HepG2 (cell line): ENCODE measurements around the gene SNAP29. TPM values are rescaled to one million over a fixed set of nuclear protein-coding genes. Genes with fewer than 3 reads are reported as not detected.

Experiments used
- ATAC-seq: fragments of 200-7000 bp; cut with Tn5 transposase; 3 replicates; pipeline ENCODE4 v1.9.1; 2020; ENCODE audit warnings: mild to moderate bottlenecking, moderate library complexity
- BruUV-seq: library from RNA; stranded (reverse); fragments of 400-500 nt; replicated peaks from 2 replicates; lab custom pipeline; 2021; lab: Mats Ljungman, UMichigan
- CTCF ChIA-PET: fragments of 300-600 bp; formaldehyde crosslinking; extraction: SDS; loops from one replicate; lab custom pipeline; 2021; ENCODE audit warnings: low total read pairs, inconsistent platforms, low intra/inter-chr PET ratio; lab: Yijun Ruan, JAX
- POLR2A ChIA-PET: fragments of 350-600 bp; sonication (Branson Sonifier 250); formaldehyde crosslinking; loops from one replicate; lab custom pipeline; 2020; ENCODE audit warnings: antibody characterized with exemption, inconsistent platforms; lab: Yijun Ruan, JAX
- DNase-seq: peaks from one replicate; pipeline ENCODE4 v3.0.0-alpha.2; 2015; ENCODE audit warnings: low spot score
- FAIRE-seq: peaks from 3 replicates; lab custom pipeline; 2011; peaks lifted over from hg19 to GRCh38; lab: Jason Lieb, UNC
- H2AFZ ChIP-seq: one replicate; pipeline ENCODE4 v1.6.1; 2011; ENCODE audit warnings: low read length, inconsistent platforms
- H3K27ac ChIP-seq: fragments of 300-600 bp; 3 replicates; pipeline ENCODE4 v1.8.0; 2011; ENCODE audit warnings: mixed run types, mild to moderate bottlenecking, mixed read lengths, low read length, inconsistent platforms; ENCODE audit not compliant: insufficient read depth; ENCODE audit errors: extremely low read length
- H3K27me3 ChIP-seq, 2 experiments: fragments of 200-600 bp in 1 of 2; 2 replicates in 1 of 2; 3 replicates in 1 of 2; pipeline versions ENCODE4 v1.6.0 to v1.8.0; 2011; ENCODE audit warnings: low read length in 2 of 2, mild to moderate bottlenecking in 2 of 2, moderate library complexity in 2 of 2, inconsistent platforms in 1 of 2; ENCODE audit not compliant: insufficient read depth in 2 of 2, control insufficient read depth in 1 of 2
- H3K36me3 ChIP-seq, 2 experiments: fragments of 200-600 bp in 1 of 2; replicated peaks in 1 of 2; 2 replicates in 1 of 2; 3 replicates in 1 of 2; pipeline versions ENCODE4 v1.5.1 to v1.8.0; 2011; ENCODE audit warnings: low read length in 2 of 2, inconsistent platforms in 1 of 2; ENCODE audit not compliant: insufficient read depth in 2 of 2, control insufficient read depth in 1 of 2
- H3K4me1 ChIP-seq: 2 replicates; pipeline ENCODE4 v1.5.1; 2012; ENCODE audit warnings: low read length, inconsistent platforms; ENCODE audit not compliant: insufficient read depth
- H3K4me2 ChIP-seq: 2 replicates; pipeline ENCODE4 v1.6.0; 2011; ENCODE audit warnings: low read depth, low read length, inconsistent platforms
- H3K4me3 ChIP-seq, 3 experiments: fragments of 200-600 bp in 1 of 3; sonication (generic), shearing (Covaris generic) in 1 of 3; replicated peaks in 1 of 3; 2 replicates each; pipeline ENCODE4 v1.5.1; 2011 to 2016; ENCODE audit warnings: low read length in 3 of 3, inconsistent platforms in 2 of 3, low read depth in 2 of 3, mild to moderate bottlenecking in 2 of 3, control low read depth in 1 of 3, mixed read lengths in 1 of 3; ENCODE audit not compliant: insufficient read depth in 1 of 3
- H3K79me2 ChIP-seq: one replicate; pipeline ENCODE4 v1.6.1; 2011; ENCODE audit warnings: low read length, inconsistent platforms; ENCODE audit not compliant: insufficient read depth
- H3K9ac ChIP-seq: 2 replicates; pipeline ENCODE4 v1.6.0; 2011; ENCODE audit warnings: mild to moderate bottlenecking, low read depth, low read length, inconsistent platforms; ENCODE audit not compliant: insufficient read depth
- H3K9me3 ChIP-seq: 2 replicates; pipeline ENCODE4 v1.5.1; 2012; ENCODE audit warnings: mild to moderate bottlenecking, low read length
- H4K20me1 ChIP-seq: 2 replicates; pipeline ENCODE4 v1.6.0; 2011; ENCODE audit warnings: inconsistent platforms, mild to moderate bottlenecking, low read length, moderate library complexity; ENCODE audit not compliant: insufficient read depth
- ATAD3A ChIP-seq: sonication (generic); formaldehyde crosslinking; IDR thresholded peaks from 2 replicates; pipeline ENCODE4 v1.4.0; 2020; ENCODE audit warnings: missing genetic modification reagents
- ATF7 ChIP-seq, 2 experiments: fragments of 450-650 bp in 1 of 2; sonication (generic) in 1 of 2; formaldehyde crosslinking in 1 of 2; IDR thresholded peaks; 2 replicates each; pipeline versions ENCODE4 v1.4.0 to v1.6.1; 2016 to 2020; ENCODE audit warnings: antibody characterized with exemption in 1 of 2, mild to moderate bottlenecking in 1 of 2, missing genetic modification reagents in 1 of 2
- CREB1 ChIP-seq, 2 experiments: fragments of 450-650 bp in 1 of 2; IDR thresholded peaks; 2 replicates each; pipeline ENCODE4 v1.6.1; 2016 to 2017; ENCODE audit warnings: control low read depth in 1 of 2, mild to moderate bottlenecking in 1 of 2, missing compliant biosample characterization in 1 of 2, missing genetic modification characterization in 1 of 2
- HOMEZ ChIP-seq: IDR thresholded peaks from 2 replicates; pipeline ENCODE4 v1.6.1; 2016; ENCODE audit warnings: low read depth
- RFX1 ChIP-seq: fragments of 450-650 bp; IDR thresholded peaks from 2 replicates; pipeline ENCODE4 v1.6.1; 2017
- SMAD9 ChIP-seq: sonication (generic); formaldehyde crosslinking; IDR thresholded peaks from 2 replicates; pipeline ENCODE4 v1.5.1; 2020; ENCODE audit warnings: mild to moderate bottlenecking, missing genetic modification reagents
- ZBTB37 ChIP-seq: sonication (generic); formaldehyde crosslinking; IDR thresholded peaks from 2 replicates; pipeline ENCODE4 v1.4.0; 2020; ENCODE audit warnings: mild to moderate bottlenecking, missing genetic modification reagents
- ZNF33B ChIP-seq: sonication (generic); formaldehyde crosslinking; IDR thresholded peaks from 2 replicates; pipeline ENCODE4 v1.5.1; 2020; ENCODE audit warnings: mild to moderate bottlenecking, missing genetic modification reagents
- ZNF468 ChIP-seq: sonication (generic); formaldehyde crosslinking; IDR thresholded peaks from 2 replicates; pipeline ENCODE4 v1.8.0; 2022; ENCODE audit warnings: mild to moderate bottlenecking, moderate library complexity, missing genetic modification reagents
- WGBS: methylation state at CpG from one replicate; pipeline ENCODE4 v1.1.6; 2017; ENCODE audit warnings: low lambda C conversion rate; 5-methylcytosine and 5-hydroxymethylcytosine counted together
- in situ Hi-C: cut with HindIII; loops from 2 replicates; pipeline ENCODE4 v1.10.0; 2017; ENCODE audit warnings: low pct_unique_long_range_greater_than_20kb; ENCODE audit not compliant: extremely low pct_ligation_motif_present
- intact Hi-C: fragments of 100-400 bp; cut with micrococcal nuclease; formaldehyde crosslinking; loops from one replicate; pipeline ENCODE4 v1.10.0; 2022; ENCODE audit not compliant: unreplicated experiment
- polyA plus RNA-seq, 8 experiments: library from polyadenylated mRNA; depleted of rRNA in 3 of 8; stranded (reverse) in 7 of 8; unstranded in 1 of 8; fragments of >200 nt; fragmentation: Illumina TruSeq in 4 of 8; extraction: Trizol in 4 of 8; gene quantifications; 2 replicates each; pipeline versions ENCODE4 v1.2.1 to v1.2.3, GENCODE V29; 2011 to 2016; ENCODE audit warnings: low read depth in 4 of 8, missing spikeins in 1 of 8, mixed read lengths in 1 of 8; ENCODE audit not compliant: insufficient read depth in 1 of 8
- total RNA-seq, 5 experiments: library from RNA; depleted of rRNA; stranded (reverse); fragments of >200 nt; fragmentation: Illumina TruSeq; extraction: Trizol; gene quantifications; 2 replicates each; pipeline ENCODE4 v1.2.3, GENCODE V29; 2016; ENCODE audit warnings: low read depth in 1 of 5
- TF ChIP-seq, protein P1 (sequence below): sonication (generic); formaldehyde crosslinking; IDR thresholded peaks from 2 replicates; pipeline ENCODE4 v1.9.0; 2021; ENCODE audit warnings: missing genetic modification reagents, borderline replicate concordance

Gene SNAP29
- total and polyA plus RNA-seq, 2 of the 13 experiments (the other 11 are each of a cell fraction or from before 2014, with no cell fraction given): 12.3 to 30.7 TPM

- Histone ChIP-seq H3K4me3 (no peak overlapping the region), H4K20me1 (no peaks in the 10 kb centered on the region), H3K4me1 (no peaks in the 10 kb centered on the region), H3K27me3 (no peaks in the 10 kb centered on the region), H3K4me2 (no peak overlapping the region), H3K9ac (no peak overlapping the region), H3K27ac (no peak overlapping the region), H3K36me3 (peaks cover 14 to 62% of the 10 kb centered on the region in 2 experiments; a peak in 4 of 5 replicates), H2AFZ (no peak overlapping the region), H3K79me2 (no peaks in the 10 kb centered on the region), H3K9me3 (no peaks in the 10 kb centered on the region)
- BruUV-seq: no TSS peak
- in situ Hi-C loops (loop anchor here (10.0 kb wide), 1 partner anchor 63 kb away; no protein-coding TSS in a partner anchor), intact Hi-C loops (no loop called here)
- FAIRE-seq (no peak), ATAC-seq (no peak), DNase-seq (no peak)
- WGBS: 95% methylated on average over 5 of the region's 5 CpGs
- peak; percentile 89 for TF ChIP-seq ATF7 (IDR thresholded peaks at IDR 0.05)
- TF ChIP-seq ATF7 (CRISPR knock-in tag; IDR thresholded peaks at IDR 0.05): no peak
- no peak for TF ChIP-seq ZNF468 (CRISPR knock-in tag)
- no peak for TF ChIP-seq ZNF33B (CRISPR knock-in tag)
- peak; percentile 62 for TF ChIP-seq CREB1 (IDR thresholded peaks at IDR 0.05)
- TF ChIP-seq CREB1 (CRISPR knock-in tag; IDR thresholded peaks at IDR 0.05): no peak
- POLR2A ChIA-PET: no interaction called here
- CTCF ChIA-PET: no interaction called here
Measured at GRCh38 chr22:20811971-20812660, 46.7 kb upstream of the SNAP29 start.

DNA sequence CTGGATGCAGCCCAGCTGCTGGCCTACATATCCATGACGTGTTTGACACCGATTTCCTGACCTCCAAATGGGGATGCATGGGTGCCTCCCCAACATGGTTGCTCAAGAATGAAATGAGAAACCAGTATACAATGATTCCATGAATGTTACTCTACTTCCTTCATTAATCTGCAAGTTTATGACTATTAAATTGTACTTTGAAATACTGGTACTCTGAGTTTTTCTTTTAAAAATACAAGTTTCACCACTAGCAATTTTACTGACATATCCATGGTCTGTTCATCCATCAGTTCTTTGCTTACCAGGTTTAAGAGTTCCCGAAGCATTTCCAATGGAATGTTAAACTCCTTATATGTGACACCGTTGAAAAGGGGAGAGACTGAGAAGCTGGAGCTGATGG, 45.8 kb upstream of the SNAP29 start:
- Histone ChIP-seq H3K27ac (no peak overlapping the region), H3K4me1 (no peaks in the 10 kb centered on the region), H3K36me3 (peaks cover 11 to 60% of the 10 kb centered on the region in 2 experiments; a peak in 4 of 5 replicates), H2AFZ (no peak overlapping the region), H4K20me1 (no peaks in the 10 kb centered on the region), H3K4me3 (no peak overlapping the region), H3K4me2 (no peak overlapping the region), H3K27me3 (no peaks in the 10 kb centered on the region), H3K79me2 (no peaks in the 10 kb centered on the region), H3K9me3 (no peaks in the 10 kb centered on the region), H3K9ac (no peak overlapping the region)
- DNase-seq (no peak), FAIRE-seq (no peak), ATAC-seq (no peak)
- ChIA-PET POLR2A (no interaction called here), CTCF (no interaction called here)
- 96% methylated on average over 4 of the region's 4 CpGs for WGBS
- in situ Hi-C loops: loop anchor here (10.0 kb wide), 1 partner anchor 62 kb away; no protein-coding TSS in a partner anchor
- intact Hi-C loops: no loop called here
- BruUV-seq: no TSS peak
- no peak for TF ChIP-seq ATAD3A
- TF ChIP-seq HOMEZ (CRISPR knock-in tag): no peak
- no peak for TF ChIP-seq RFX1
- TF ChIP-seq SMAD9 (CRISPR knock-in tag): no peak
- no peak for TF ChIP-seq ZBTB37 (CRISPR knock-in tag)
- TF ChIP-seq, protein P1, sequence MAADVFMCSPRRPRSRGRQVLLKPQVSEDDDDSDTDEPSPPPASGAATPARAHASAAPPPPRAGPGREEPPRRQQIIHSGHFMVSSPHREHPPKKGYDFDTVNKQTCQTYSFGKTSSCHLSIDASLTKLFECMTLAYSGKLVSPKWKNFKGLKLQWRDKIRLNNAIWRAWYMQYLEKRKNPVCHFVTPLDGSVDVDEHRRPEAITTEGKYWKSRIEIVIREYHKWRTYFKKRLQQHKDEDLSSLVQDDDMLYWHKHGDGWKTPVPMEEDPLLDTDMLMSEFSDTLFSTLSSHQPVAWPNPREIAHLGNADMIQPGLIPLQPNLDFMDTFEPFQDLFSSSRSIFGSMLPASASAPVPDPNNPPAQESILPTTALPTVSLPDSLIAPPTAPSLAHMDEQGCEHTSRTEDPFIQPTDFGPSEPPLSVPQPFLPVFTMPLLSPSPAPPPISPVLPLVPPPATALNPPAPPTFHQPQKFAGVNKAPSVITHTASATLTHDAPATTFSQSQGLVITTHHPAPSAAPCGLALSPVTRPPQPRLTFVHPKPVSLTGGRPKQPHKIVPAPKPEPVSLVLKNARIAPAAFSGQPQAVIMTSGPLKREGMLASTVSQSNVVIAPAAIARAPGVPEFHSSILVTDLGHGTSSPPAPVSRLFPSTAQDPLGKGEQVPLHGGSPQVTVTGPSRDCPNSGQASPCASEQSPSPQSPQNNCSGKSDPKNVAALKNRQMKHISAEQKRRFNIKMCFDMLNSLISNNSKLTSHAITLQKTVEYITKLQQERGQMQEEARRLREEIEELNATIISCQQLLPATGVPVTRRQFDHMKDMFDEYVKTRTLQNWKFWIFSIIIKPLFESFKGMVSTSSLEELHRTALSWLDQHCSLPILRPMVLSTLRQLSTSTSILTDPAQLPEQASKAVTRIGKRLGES: no peak
